ENCODE results near the gene PANK1. TPM values are rescaled to one million over a fixed set of nuclear protein-coding genes. Genes with fewer than 3 reads are reported as not detected.

Gene PANK1
- total RNA-seq, 2 experiments from 2014 or later, result 12.1 to 16.1 TPM

DNA sequence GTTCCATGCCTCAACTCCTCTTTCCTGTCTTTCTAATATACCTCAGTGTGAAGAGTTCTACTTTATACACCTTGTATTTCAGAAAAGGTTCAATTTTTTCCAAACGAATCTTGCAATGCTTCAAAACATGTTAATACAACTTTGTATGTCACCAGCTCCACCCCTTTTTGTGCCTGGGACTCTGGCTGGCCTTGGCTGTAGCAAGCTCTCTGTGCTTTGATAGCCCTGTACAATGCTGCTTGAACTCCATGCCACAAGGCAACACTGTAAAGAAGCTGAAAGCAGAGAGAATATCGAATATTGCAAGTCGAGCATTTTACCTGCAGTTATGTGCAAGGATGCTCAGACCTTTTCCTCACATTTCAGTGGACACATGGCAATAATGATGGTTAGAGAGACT, 52.5 kb downstream of the PANK1 start:
- ChIA-PET POLR2A (interaction anchor here (0.6 to 1.8 kb wide), 3 partner anchors 15 to 217 kb away, joined by 3 to 8 read pairs (median 5); no protein-coding TSS in a partner anchor), CTCF (ENCODE audit: unreplicated experiment) (no interaction called here)
- TF ChIP-seq CTCF (conservative IDR thresholded peaks at IDR 0.05; ENCODE audit: low read length) (no peak), EZH2phosphoT487 (IDR thresholded peaks at IDR 0.05; ENCODE audit: borderline replicate concordance, low read depth, low read length) (no peak)
- BruUV-seq (replicated peaks), result no TSS peak
- Histone ChIP-seq H4K20me1 (ENCODE audit: insufficient read depth, low read length) (no peaks in the 10 kb centered on the region), H3K9me2 (ENCODE audit: insufficient read depth, low read length) (no peaks in the 10 kb centered on the region), H3K79me2 (ENCODE audit: insufficient read depth, low read depth, low read length) (no peaks in the 10 kb centered on the region), H3K4me2 (ENCODE audit: low read length) (no peak overlapping the region), H3K4me1 (ENCODE audit: insufficient read depth, low read length, poor library complexity, severe bottlenecking) (no peaks in the 10 kb centered on the region), H3K36me3 (ENCODE audit: insufficient read depth, low read length) (peaks cover 31% of the 10 kb centered on the region), H3K4me3 (ENCODE audit: low read depth, low read length, poor library complexity, severe bottlenecking) (no peak overlapping the region), H3K9me3 (ENCODE audit: low read length) (no peaks in the 10 kb centered on the region), H3K27ac (ENCODE audit: low read depth, low read length, poor library complexity, severe bottlenecking) (no peak overlapping the region), H2AFZ (ENCODE audit: low read length) (no peak overlapping the region)
- intact Hi-C loops (cut with micrococcal nuclease; ENCODE audit: unreplicated experiment), result no loop called here
- DNase-seq (ENCODE audit: low spot score), result no peak

DNA sequence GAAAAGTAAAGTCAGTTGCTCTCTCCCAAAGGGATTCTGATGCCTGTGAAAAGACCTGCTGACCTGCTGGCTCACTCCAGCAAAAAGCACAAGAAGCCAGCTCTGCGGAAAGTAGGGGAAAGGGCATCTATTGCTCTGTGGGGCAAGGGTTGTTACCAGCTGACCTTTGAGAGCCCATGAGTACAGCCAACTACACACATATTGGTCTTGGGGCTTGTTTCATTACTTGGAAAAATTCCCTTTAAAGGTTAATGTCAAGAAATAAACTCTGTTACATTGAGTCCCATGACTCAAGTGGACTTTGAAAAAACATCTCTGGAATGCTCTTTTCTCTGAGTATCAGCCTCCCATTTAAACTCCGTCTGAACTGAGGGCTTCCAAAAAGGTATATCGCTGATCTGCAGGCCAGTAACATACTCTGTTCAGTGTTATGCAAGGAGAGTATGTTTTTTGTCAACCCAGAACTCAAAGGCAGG, 53.2 kb downstream of the PANK1 start:
- Histone ChIP-seq H3K4me2 (ENCODE audit: low read length) (no peak overlapping the region), H3K4me3 (ENCODE audit: low read depth, low read length, poor library complexity, severe bottlenecking) (no peak overlapping the region), H3K9me2 (ENCODE audit: insufficient read depth, low read length) (no peaks in the 10 kb centered on the region), H3K27ac (ENCODE audit: low read depth, low read length, poor library complexity, severe bottlenecking) (no peak overlapping the region), H4K20me1 (ENCODE audit: insufficient read depth, low read length) (no peaks in the 10 kb centered on the region), H2AFZ (ENCODE audit: low read length) (no peak overlapping the region), H3K9me3 (ENCODE audit: low read length) (no peaks in the 10 kb centered on the region), H3K36me3 (ENCODE audit: insufficient read depth, low read length) (peaks cover 29% of the 10 kb centered on the region), H3K79me2 (ENCODE audit: insufficient read depth, low read depth, low read length) (no peaks in the 10 kb centered on the region), H3K4me1 (ENCODE audit: insufficient read depth, low read length, poor library complexity, severe bottlenecking) (no peaks in the 10 kb centered on the region)
- intact Hi-C loops (cut with micrococcal nuclease; ENCODE audit: unreplicated experiment), result no loop called here
- POLR2A ChIA-PET, result interaction anchor here (1.2 kb wide), 1 partner anchor 19 kb away, joined by 3 read pairs; no protein-coding TSS in a partner anchor
- CTCF ChIA-PET (ENCODE audit: unreplicated experiment), result no interaction called here
- TF ChIP-seq CTCF (conservative IDR thresholded peaks at IDR 0.05; ENCODE audit: low read length), result no peak
- no peak for TF ChIP-seq EZH2phosphoT487 (IDR thresholded peaks at IDR 0.05; ENCODE audit: borderline replicate concordance, low read depth, low read length)
- no TSS peak for BruUV-seq (replicated peaks)
- DNase-seq (ENCODE audit: low spot score), result no peak

DNA sequence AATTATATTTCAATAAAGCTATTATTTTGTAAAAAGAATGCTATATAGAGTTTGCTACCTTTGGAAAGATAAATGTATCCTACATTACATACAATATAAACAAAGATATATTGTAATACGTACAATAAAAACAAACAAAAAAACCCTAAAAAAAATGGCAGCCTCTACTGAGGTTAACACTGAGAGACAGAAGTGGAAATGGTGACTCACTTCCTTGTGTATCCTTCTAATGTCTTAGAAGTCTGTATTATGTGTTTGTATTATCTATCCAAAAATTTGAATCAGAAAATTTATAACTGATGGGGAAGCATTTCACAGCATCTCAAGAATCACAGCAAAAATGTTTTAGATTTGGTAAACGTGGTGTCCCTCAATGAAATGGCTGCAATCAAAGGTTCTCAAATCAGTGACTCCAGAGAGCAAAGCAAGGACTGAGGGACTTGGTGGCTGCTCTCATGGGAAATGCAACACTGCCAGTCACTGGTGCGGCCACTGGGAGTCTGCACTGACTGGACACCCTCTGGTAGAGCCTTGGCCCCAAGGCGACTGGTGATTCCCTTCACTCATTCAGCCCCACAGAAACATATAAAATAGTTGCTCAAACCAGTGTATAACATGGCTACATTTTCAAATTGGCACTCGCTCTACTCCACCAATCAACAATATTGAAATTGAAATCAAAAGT, 53.8 kb downstream of the PANK1 start:
- H3K4me1 ChIP-seq (ENCODE audit: insufficient read depth, low read length, poor library complexity, severe bottlenecking), result no peaks in the 10 kb centered on the region
- no peaks in the 10 kb centered on the region for H3K9me2 ChIP-seq (ENCODE audit: insufficient read depth, low read length)
- TF ChIP-seq EZH2phosphoT487 (IDR thresholded peaks at IDR 0.05; ENCODE audit: borderline replicate concordance, low read depth, low read length), result no peak
- no peak for TF ChIP-seq CTCF (conservative IDR thresholded peaks at IDR 0.05; ENCODE audit: low read length)
- ChIA-PET CTCF (ENCODE audit: unreplicated experiment) (no interaction called here), POLR2A (interaction anchor here (1.2 kb wide), 1 partner anchor 19 kb away, joined by 3 read pairs; no protein-coding TSS in a partner anchor)
- no peak for DNase-seq (ENCODE audit: low spot score)
- no peaks in the 10 kb centered on the region for H3K79me2 ChIP-seq (ENCODE audit: insufficient read depth, low read depth, low read length)
- intact Hi-C loops (cut with micrococcal nuclease; ENCODE audit: unreplicated experiment), result no loop called here
- H4K20me1 ChIP-seq (ENCODE audit: insufficient read depth, low read length), result no peaks in the 10 kb centered on the region
- no peaks in the 10 kb centered on the region for H3K9me3 ChIP-seq (ENCODE audit: low read length)
- BruUV-seq (replicated peaks), result no TSS peak
- H3K4me3 ChIP-seq (ENCODE audit: low read depth, low read length, poor library complexity, severe bottlenecking), result no peak overlapping the region
- H3K27ac ChIP-seq (ENCODE audit: low read depth, low read length, poor library complexity, severe bottlenecking), result no peak overlapping the region
- H2AFZ ChIP-seq (ENCODE audit: low read length), result no peak overlapping the region
- no peak overlapping the region for H3K4me2 ChIP-seq (ENCODE audit: low read length)
- peaks cover 29% of the 10 kb centered on the region for H3K36me3 ChIP-seq (ENCODE audit: insufficient read depth, low read length)
